Gastrocnemius medialis (tissue), 4 donors: ENCODE results near the gene LDLRAP1. TPM values are rescaled to one million over a fixed set of nuclear protein-coding genes. Genes with fewer than 3 reads are reported as not detected.
A peak's percentile ranks its signal among the peaks of the same experiment; 100 is the strongest.

Source experiments
- ATAC-seq, 2 donors: fragments of 150-250 bp; one replicate each; pipeline ENCODE4 v1.9.1; 2016
- DNase-seq, 2 donors: peaks; one replicate each; pipeline ENCODE4 v3.0.0-alpha.2; 2019
- H3K27ac ChIP-seq, 4 donors: fragments of 200-600 bp; sonication (generic); 1 replicate in 1 of 4; 2 replicates in 3 of 4; pipeline ENCODE4 v1.5.1; 2016 to 2018; ENCODE audit warnings: mild to moderate bottlenecking in 2 of 4, moderate library complexity in 1 of 4
- H3K27me3 ChIP-seq, 3 donors: fragments of 200-600 bp; sonication (generic) in 2 of 3; 1 replicate in 1 of 3; 2 replicates in 2 of 3; pipeline versions ENCODE4 v1.5.1 to v1.6.0; 2016 to 2019; ENCODE audit warnings: mild to moderate bottlenecking in 1 of 3, moderate library complexity in 1 of 3
- H3K36me3 ChIP-seq, 2 donors: fragments of 200-600 bp; sonication (generic) in 1 of 2; one replicate each; pipeline ENCODE4 v1.5.1; 2017 to 2018
- H3K4me1 ChIP-seq, 2 donors: fragments of 200-600 bp; sonication (generic) in 1 of 2; one replicate each; pipeline ENCODE4 v1.5.1; 2016 to 2017; ENCODE audit warnings: mild to moderate bottlenecking in 2 of 2
- H3K4me3 ChIP-seq, 4 donors: fragments of 200-600 bp; sonication (generic) in 3 of 4; 1 replicate in 1 of 4; 2 replicates in 3 of 4; pipeline ENCODE4 v1.5.1; 2016 to 2019; ENCODE audit warnings: mild to moderate bottlenecking in 2 of 4
- H3K9me3 ChIP-seq, 3 donors: fragments of 200-600 bp; sonication (generic) in 2 of 3; 1 replicate in 1 of 3; 2 replicates in 2 of 3; pipeline ENCODE4 v1.5.1; 2016 to 2019
- POLR2A ChIP-seq, 2 donors: fragments of 450-650 bp; IDR thresholded peaks; one replicate each; pipeline ENCODE4 v1.6.1; 2017; ENCODE audit warnings: antibody characterized with exemption in 2 of 2, mild to moderate bottlenecking in 2 of 2, moderate library complexity in 2 of 2
- in situ Hi-C, 4 donors: fragments of 200-750 bp; cut with MboI; loops; one replicate each; pipeline versions ENCODE4 v1.15.0 to v1.8.0; 2017; ENCODE audit warnings: low sequenced_read_pairs in 4 of 4
- intact Hi-C: fragments of 100-400 bp; cut with DNase I; formaldehyde crosslinking; loops from one replicate; pipeline ENCODE4 v1.15.1; 2023; ENCODE audit warnings: low total_unique reads
- total RNA-seq, 4 donors: library from RNA; depleted of rRNA; stranded (reverse); fragments of >200 nt; gene quantifications; one replicate each; pipeline versions ENCODE4 v1.1.0 to v1.2.3, GENCODE V29; 2016
- TF ChIP-seq, protein P1 (sequence below), 5 experiments: fragments of 450-650 bp in 3 of 5; fragments of 200-600 bp in 2 of 5; sonication (generic) in 2 of 5; IDR thresholded peaks in 4 of 5; conservative IDR thresholded peaks in 1 of 5; 1 replicate in 4 of 5; 2 replicates in 1 of 5; pipeline ENCODE4 v1.5.1; 2016 to 2019; ENCODE audit warnings: antibody characterized with exemption in 5 of 5, mild to moderate bottlenecking in 3 of 5, moderate library complexity in 3 of 5

LDLRAP1 gene, protein sequence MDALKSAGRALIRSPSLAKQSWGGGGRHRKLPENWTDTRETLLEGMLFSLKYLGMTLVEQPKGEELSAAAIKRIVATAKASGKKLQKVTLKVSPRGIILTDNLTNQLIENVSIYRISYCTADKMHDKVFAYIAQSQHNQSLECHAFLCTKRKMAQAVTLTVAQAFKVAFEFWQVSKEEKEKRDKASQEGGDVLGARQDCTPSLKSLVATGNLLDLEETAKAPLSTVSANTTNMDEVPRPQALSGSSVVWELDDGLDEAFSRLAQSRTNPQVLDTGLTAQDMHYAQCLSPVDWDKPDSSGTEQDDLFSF
- 10 to 100 TPM in 3 of 4 donors, 1 to 10 TPM in 1; 10.0 to 17.9 (median 14.2) TPM for total RNA-seq

DNA sequence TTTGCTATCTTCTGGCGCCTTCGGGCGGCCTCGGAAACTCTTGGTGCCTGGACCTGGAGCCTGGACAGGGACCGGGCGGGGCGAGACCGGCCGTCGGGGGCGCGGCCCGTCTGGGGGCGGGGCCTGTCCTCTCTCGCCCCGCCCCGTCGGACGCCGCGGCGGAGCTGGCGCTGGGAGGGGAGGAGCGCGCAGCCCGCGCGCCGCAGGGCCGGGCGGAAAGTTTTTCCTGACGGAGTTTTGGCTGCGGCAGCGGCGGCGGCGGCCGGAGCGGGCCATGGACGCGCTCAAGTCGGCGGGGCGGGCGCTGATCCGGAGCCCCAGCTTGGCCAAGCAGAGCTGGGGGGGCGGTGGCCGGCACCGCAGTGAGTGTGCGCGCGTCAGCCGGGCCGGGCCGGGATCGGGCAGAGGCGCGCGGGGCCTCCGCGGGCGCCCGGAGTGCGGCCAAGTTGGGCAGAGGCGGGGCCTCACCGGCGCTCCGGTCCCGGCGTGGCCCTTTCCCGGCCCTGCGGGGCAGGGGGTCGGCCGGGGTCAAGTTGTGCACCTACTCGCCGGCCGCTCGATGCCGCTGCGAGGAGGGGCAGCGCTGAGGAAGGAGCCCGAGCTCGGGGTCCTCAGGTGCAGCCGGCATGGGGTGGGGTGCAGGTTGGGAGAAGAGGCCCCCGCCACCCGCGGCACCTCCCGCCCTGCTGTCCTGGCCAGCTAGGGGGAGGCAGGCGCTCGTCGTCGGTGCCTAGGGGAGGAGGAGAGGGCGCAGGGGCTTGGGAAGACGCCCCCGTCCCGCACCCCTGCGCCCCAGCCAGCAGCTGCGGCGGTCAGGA, at the start of gene LDLRAP1:
Gene LDLRAP1, plus strand, starts transcription at position 182 of the 818 bp plus-strand sequence. Its CDS starts 93 bp downstream, at position 275.
- in situ Hi-C loops (no loop called here), intact Hi-C loops (loop anchor here (2.0 to 5.0 kb wide), 5 partner anchors 21 to 259 kb away; partner anchors contain the start of genes MACO1, MAN1C1 and SELENON)
- H3K27me3 ChIP-seq: no peaks in the 10 kb centered on the region
- no peaks in the 10 kb centered on the region for H3K36me3 ChIP-seq
- no peaks in the 10 kb centered on the region for H3K9me3 ChIP-seq
- peak within 1 kb of the TSS; percentile 76 to 95 (median 89) for H3K4me3 ChIP-seq
- DNase-seq (peak; percentile 48 to 68), ATAC-seq (peak; percentile 88)
- peak within 1 kb of the TSS; percentile 82 to 97 (median 93) for H3K27ac ChIP-seq
- peaks cover 25 to 29% of the 10 kb centered on the region in 2 donors for H3K4me1 ChIP-seq
- peak; percentile 98 to 99 for TF ChIP-seq POLR2A (IDR thresholded peaks at IDR 0.05)
- TF ChIP-seq, protein P1, sequence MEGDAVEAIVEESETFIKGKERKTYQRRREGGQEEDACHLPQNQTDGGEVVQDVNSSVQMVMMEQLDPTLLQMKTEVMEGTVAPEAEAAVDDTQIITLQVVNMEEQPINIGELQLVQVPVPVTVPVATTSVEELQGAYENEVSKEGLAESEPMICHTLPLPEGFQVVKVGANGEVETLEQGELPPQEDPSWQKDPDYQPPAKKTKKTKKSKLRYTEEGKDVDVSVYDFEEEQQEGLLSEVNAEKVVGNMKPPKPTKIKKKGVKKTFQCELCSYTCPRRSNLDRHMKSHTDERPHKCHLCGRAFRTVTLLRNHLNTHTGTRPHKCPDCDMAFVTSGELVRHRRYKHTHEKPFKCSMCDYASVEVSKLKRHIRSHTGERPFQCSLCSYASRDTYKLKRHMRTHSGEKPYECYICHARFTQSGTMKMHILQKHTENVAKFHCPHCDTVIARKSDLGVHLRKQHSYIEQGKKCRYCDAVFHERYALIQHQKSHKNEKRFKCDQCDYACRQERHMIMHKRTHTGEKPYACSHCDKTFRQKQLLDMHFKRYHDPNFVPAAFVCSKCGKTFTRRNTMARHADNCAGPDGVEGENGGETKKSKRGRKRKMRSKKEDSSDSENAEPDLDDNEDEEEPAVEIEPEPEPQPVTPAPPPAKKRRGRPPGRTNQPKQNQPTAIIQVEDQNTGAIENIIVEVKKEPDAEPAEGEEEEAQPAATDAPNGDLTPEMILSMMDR (IDR thresholded peaks at IDR 0.05 in 4 of 5, conservative IDR thresholded peaks at IDR 0.05 in 1 of 5): no peak

DNA sequence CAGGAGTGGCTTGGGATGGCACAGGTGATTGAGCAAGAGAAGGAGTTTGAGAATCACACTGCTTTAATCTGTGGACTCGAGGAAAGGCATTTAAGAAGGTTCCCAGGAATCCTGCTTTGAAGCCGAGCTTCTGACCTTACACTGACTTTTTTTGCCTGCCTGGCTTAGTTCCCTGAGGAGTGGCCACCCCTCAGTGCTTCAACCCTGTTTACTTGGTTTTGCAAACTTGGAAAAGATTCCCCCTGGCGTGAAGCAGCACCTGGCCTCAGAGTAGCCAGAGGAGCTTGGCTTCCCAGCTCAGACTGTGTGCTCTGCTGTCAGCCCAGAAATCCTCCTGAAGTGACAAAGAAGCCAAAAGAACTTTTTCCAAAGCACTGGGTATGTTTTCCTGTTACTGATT, 48.5 kb upstream of the LDLRAP1 start:
- ATAC-seq: no peak
- Histone ChIP-seq H3K4me1 (no peaks in the 10 kb centered on the region), H3K27ac (no peak overlapping the region), H3K9me3 (no peaks in the 10 kb centered on the region), H3K27me3 (no peaks in the 10 kb centered on the region), H3K4me3 (no peak overlapping the region), H3K36me3 (peaks cover 0 to 92% of the 10 kb centered on the region in 2 donors)
- in situ Hi-C loops (no loop called here), intact Hi-C loops (no loop called here)
- TF ChIP-seq, protein P1 (IDR thresholded peaks at IDR 0.05 in 4 of 5, conservative IDR thresholded peaks at IDR 0.05 in 1 of 5): no peak
- TF ChIP-seq POLR2A (IDR thresholded peaks at IDR 0.05): no peak
- DNase-seq: no peak

DNA sequence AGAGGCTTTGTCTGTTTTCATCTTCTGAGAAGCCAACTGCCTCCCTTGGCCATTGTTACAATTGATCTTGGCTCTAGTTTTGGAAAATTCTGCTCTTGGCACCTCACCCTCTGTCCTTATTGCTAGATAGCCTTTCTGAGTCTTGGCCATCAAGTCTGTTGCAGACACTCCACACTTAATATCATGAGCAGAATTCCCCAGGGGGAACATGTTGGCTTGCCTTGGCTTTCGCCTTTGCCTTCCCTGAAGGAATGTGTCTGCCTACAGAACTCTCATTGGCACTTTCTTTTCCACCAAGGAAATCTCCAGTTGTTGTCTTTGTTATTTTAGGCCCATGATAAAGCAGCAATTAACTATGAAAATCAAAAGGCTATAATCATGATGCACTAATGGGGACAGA, 42.7 kb upstream of the LDLRAP1 start:
- TF ChIP-seq POLR2A (IDR thresholded peaks at IDR 0.05): no peak
- TF ChIP-seq, protein P1 (IDR thresholded peaks at IDR 0.05 in 4 of 5, conservative IDR thresholded peaks at IDR 0.05 in 1 of 5): no peak

DNA sequence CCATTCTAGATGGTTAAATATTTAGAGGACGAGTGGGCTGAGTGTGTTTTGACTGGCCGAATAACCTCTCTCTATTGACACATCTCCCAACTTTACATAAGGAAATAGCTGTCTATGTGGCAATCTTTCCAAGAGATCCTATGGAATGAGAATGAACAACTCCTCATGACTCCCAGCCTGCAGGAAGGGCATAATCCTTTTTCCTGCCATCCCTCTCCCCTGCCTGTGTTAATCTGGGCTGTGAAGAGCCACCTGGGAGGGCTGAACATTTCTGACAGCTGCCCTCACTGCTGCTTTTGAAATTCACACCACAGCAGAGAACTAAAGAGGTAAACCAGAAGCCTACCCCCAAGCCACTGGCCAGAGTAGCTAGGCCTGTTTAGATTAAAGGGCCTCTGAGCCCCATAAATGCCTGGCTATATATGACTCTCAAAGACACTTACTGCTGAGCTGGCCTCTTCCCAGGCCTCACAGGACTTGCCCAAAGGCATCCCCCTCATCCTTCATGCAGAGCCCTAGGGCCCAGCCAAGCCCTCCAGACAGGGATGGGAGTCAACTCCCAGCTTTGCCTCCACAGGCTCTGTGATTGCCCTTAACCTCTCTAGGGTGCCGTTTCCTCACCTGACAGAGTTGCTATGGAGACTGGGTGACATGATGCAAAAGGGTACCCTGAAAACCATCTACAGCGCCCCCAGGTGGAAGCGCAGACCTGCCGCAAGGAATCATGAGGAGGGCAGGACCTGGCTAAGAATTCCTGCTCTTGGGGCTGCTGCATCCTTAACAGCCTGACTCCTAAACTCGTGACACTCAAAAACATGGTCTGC, 42.0 kb upstream of the LDLRAP1 start:
- ATAC-seq (no peak), DNase-seq (no peak)
- in situ Hi-C loops: no loop called here

More for the DNA sequence above, 42.7 kb upstream of the LDLRAP1 start:
- peaks cover 12 to 13% of the 10 kb centered on the region in 2 donors for H3K4me1 ChIP-seq
- peaks cover 0 to 39% of the 10 kb centered on the region in 2 donors for H3K36me3 ChIP-seq
- intact Hi-C loops (no loop called here), in situ Hi-C loops (no loop called here)
- ATAC-seq: no peak
- no peak overlapping the region for H3K27ac ChIP-seq
- H3K9me3 ChIP-seq: no peaks in the 10 kb centered on the region
- no peak overlapping the region for H3K4me3 ChIP-seq
- no peaks in the 10 kb centered on the region for H3K27me3 ChIP-seq
- no peak for DNase-seq

More for the DNA sequence above, 42.0 kb upstream of the LDLRAP1 start:
- Histone ChIP-seq H3K4me3 (no peak overlapping the region), H3K27ac (no peak overlapping the region), H3K36me3 (peaks cover 0 to 32% of the 10 kb centered on the region in 2 donors), H3K4me1 (peaks cover 12 to 13% of the 10 kb centered on the region in 2 donors), H3K27me3 (no peaks in the 10 kb centered on the region), H3K9me3 (no peaks in the 10 kb centered on the region)
- intact Hi-C loops: loop anchor here (2.0 kb wide), 1 partner anchor 41 kb away; the partner anchor contains the start of gene LDLRAP1
- TF ChIP-seq, protein P1 (IDR thresholded peaks at IDR 0.05 in 4 of 5, conservative IDR thresholded peaks at IDR 0.05 in 1 of 5): peak in 2 of 5 experiments; percentile 7 to 18
- TF ChIP-seq POLR2A (IDR thresholded peaks at IDR 0.05): no peak
